AG10803 (cell line): ENCODE measurements around the gene USPL1.
A peak's percentile ranks its signal among the peaks of the same experiment; 100 is the strongest.

Experiments used
- DNase-seq: peaks from one replicate; pipeline ENCODE4 v3.0.0; 2010; ENCODE audit warnings: low read depth
- H3K4me3 ChIP-seq: 2 replicates; pipeline ENCODE4 v1.5.1; 2011; ENCODE audit warnings: mild to moderate bottlenecking, low read length, control low read depth
- CTCF ChIP-seq: conservative IDR thresholded peaks from 2 replicates; pipeline ENCODE4 v1.5.1; 2011; ENCODE audit warnings: mild to moderate bottlenecking, low read length, control low read depth, inconsistent platforms

USPL1 gene

GRCh38 chr13:30580852-30581502 is 36.7 kb upstream of the USPL1 start:
- DNase-seq: no peak
- H3K4me3 ChIP-seq: no peak overlapping the region
- no peak for TF ChIP-seq CTCF

- no peak overlapping the region for H3K4me3 ChIP-seq
- no peak for DNase-seq
- TF ChIP-seq CTCF: peak; percentile 42
These were observed 36.1 kb upstream of the USPL1 start for GRCh38 chr13:30581582-30581981.

GRCh38 chr13:30584051-30584731 is 33.5 kb upstream of the USPL1 start:
- no peak overlapping the region for H3K4me3 ChIP-seq
- no peak for DNase-seq
- no peak for TF ChIP-seq CTCF

GRCh38 chr13:30585748-30586262 is 31.9 kb upstream of the USPL1 start:
- peak; percentile 16 for DNase-seq
- TF ChIP-seq CTCF: no peak

GRCh38 chr13:30587231-30587630 is 30.5 kb upstream of the USPL1 start:
- no peak for TF ChIP-seq CTCF
- no peak overlapping the region for H3K4me3 ChIP-seq
- DNase-seq: no peak

More at GRCh38 chr13:30585748-30586262, 31.9 kb upstream of the USPL1 start:
- no peak overlapping the region for H3K4me3 ChIP-seq

GRCh38 chr13:30587739-30588138 is 30.0 kb upstream of the USPL1 start:
- DNase-seq: no peak
- no peak overlapping the region for H3K4me3 ChIP-seq
- TF ChIP-seq CTCF: no peak

GRCh38 chr13:30593001-30593400 is 24.7 kb upstream of the USPL1 start:
- no peak for DNase-seq
- TF ChIP-seq CTCF: no peak
- H3K4me3 ChIP-seq: no peak overlapping the region
